Retinal pigment epithelial cell (primary cell): ENCODE measurements around the gene BTBD10.
"Not testable (repeated sequence)": the region's sequence is repeated elsewhere in the genome, so short reads cannot be mapped to it uniquely, and the experiment has no call there.

Experiments
- DNase-seq: peaks from one replicate; pipeline ENCODE4 v3.0.0-alpha.2; 2010; ENCODE audit warnings: low read depth
- H3K4me3 ChIP-seq: 2 replicates; pipeline ENCODE4 v1.5.1; 2011; ENCODE audit warnings: mild to moderate bottlenecking, low read length, control low read depth, moderate library complexity
- CTCF ChIP-seq: conservative IDR thresholded peaks from 2 replicates; pipeline ENCODE4 v1.5.1; 2011; ENCODE audit warnings: low read depth, low read length, control low read depth, inconsistent platforms

BTBD10 gene

GRCh38 chr11:13445588-13445987, 17.4 kb downstream of the BTBD10 start:
- no peak overlapping the region for H3K4me3 ChIP-seq
- no peak for TF ChIP-seq CTCF
- no peak for DNase-seq

- TF ChIP-seq CTCF: no peak
- peak overlapping the region; percentile 25 for H3K4me3 ChIP-seq
- peak; percentile 88 for DNase-seq
These were observed 22.7 kb downstream of the BTBD10 start for GRCh38 chr11:13440100-13440855.

GRCh38 chr11:13438291-13438690, 24.7 kb downstream of the BTBD10 start:
- DNase-seq: no peak
- H3K4me3 ChIP-seq: no peak overlapping the region
- TF ChIP-seq CTCF: no peak

GRCh38 chr11:13436836-13437235, 26.2 kb downstream of the BTBD10 start:
- not testable (repeated sequence) for H3K4me3 ChIP-seq, DNase-seq

GRCh38 chr11:13434247-13435205, 28.5 kb downstream of the BTBD10 start:
- no peak for TF ChIP-seq CTCF
- no peak overlapping the region for H3K4me3 ChIP-seq
- no peak for DNase-seq

- H3K4me3 ChIP-seq: no peak overlapping the region
- no peak for TF ChIP-seq CTCF
- DNase-seq: no peak
These were observed 29.6 kb downstream of the BTBD10 start for GRCh38 chr11:13433437-13433836.

- no peak for DNase-seq
- TF ChIP-seq CTCF: no peak
- H3K4me3 ChIP-seq: no peak overlapping the region
These were observed 33.2 kb downstream of the BTBD10 start for GRCh38 chr11:13429836-13430235.
